ENCODE results near the gene GSX2. TPM values are rescaled to one million over a fixed set of nuclear protein-coding genes. Genes with fewer than 3 reads are reported as not detected.

The GSX2 gene
- polyA plus RNA-seq, 6 donors from 2014 or later, result not detected

DNA sequence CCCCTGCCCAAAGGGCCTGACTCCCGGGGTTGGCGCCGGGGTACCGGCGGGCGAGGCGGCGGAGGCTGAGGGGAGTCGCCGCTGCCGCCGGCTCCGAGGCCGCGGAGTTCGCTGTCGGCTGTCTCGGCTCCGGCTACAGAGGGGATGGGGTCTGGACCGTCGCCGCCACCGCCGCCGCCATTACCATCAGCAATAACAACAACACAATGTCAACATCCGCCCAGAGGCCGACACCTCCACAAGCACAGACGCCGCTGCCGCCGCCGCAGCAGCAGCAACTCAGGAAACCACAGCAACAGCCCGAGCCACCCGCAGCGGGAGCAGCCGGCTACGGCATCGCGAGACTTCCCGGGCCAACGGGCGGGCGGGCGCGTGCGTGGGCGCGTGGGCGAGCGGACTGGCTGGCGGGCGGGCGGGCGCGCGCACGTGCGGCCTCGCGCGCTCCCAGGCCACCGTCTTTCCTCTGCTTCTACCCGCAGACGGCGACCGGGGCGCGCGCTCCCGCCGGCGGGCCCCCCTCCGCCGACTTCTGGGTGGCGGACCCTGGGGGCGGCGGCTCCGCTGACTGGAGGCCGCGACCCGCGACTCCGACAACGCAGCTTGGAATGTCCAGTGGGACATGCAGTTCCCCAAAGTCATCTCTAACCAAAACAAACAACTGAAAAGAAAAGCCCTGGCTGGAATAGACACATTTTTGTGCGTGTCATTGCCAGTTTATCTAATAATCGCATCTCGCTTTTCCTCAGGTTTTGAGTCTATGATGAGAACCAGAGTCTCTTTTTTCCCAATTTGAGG is 35.4 kb upstream of the GSX2 start, which contains the start of gene CHIC2:
TSS of gene CHIC2 (minus strand) at position 289 of the 795 bp plus-strand sequence. CDS start 305 bp downstream, outside the sequence.
- peaks cover 36 to 47% (median 40%) of the 10 kb centered on the region in 3 donors for H3K4me1 Mint-ChIP-seq
- H3K27ac Mint-ChIP-seq, result peak within 1 kb of the TSS; percentile 96 to 99 (median 98)
- peak; percentile 97 for DNase-seq
- peaks cover 0 to 7% of the 10 kb centered on the region in 2 donors for H3K36me3 Mint-ChIP-seq
- peaks cover 0 to 10% (median 5%) of the 10 kb centered on the region in 3 donors for H3K27me3 Mint-ChIP-seq
- ATAC-seq (ENCODE audit: low read depth in 2 of 2), result peak; percentile 91
- H3K9me3 Mint-ChIP-seq, result peaks cover 0 to 1% (median 0%) of the 10 kb centered on the region in 7 donors
- H3K4me3 Mint-ChIP-seq, result peak within 1 kb of the TSS; percentile 88 to 98 (median 94)

DNA sequence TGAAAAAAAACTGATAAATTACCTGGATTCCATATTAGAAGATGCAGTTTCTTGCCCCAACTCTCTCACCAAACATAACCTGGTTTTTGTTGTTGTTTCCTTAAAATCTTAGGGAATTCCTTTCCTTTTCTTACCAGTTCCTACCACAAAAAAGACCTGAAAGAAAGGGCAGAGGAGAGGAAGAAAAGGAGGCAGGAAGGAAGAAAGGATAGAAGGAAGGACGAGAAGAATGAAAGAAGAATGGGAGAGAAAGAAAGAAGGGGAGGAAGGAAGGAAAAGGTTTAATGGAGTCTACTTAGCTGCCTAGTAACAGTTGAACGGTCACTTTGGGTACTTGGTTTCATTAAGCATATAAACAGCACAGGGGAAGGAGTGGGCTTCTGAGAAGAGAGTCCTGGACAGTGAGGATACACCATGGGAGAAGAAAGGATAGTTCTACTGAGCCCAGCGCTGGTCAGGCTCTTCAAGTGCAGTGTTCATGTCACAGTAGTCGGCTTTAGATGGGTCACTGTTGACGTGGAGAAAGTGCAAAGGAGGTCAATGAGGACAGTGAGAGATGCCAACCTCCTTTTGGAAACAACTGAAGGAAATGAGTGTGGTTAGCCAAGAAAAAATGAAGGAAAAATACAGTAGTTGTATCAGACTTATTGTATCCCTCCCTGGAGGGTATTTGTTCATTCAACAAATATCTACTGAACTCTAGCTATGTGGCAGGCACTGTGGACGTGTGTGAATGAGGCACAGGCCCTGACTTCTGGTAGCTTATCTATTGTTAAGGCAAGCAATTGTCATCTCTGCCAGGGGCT is 34.5 kb upstream of the GSX2 start:
- no peak for DNase-seq
- Mint-ChIP-seq H3K36me3 (no peaks in the 10 kb centered on the region), H3K27ac (peak overlapping the region in 5 of 6 donors; percentile 39 to 96 (median 76)), H3K27me3 (peaks cover 6 to 17% (median 14%) of the 10 kb centered on the region in 3 donors), H3K4me3 (peak overlapping the region; percentile 72 to 97 (median 88)), H3K9me3 (peaks cover 0 to 1% (median 0%) of the 10 kb centered on the region in 7 donors), H3K4me1 (peaks cover 29 to 40% (median 30%) of the 10 kb centered on the region in 3 donors)
- ATAC-seq (ENCODE audit: low read depth in 2 of 2), result no peak

DNA sequence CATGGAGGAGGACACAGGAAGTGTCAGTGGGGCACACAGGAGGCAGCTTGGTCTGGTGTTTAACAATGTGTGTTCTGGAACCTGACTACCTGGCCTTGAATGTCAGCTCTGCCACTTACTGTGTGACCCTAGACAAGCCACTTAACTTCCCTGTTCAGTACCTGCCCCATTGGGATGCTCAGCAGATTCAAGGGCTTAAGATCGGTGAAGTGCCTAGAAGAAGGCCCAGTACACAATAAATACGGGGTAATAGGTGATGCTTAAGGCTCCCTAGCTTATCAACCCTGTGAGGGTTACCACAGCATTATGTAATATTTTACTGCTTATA is 33.9 kb upstream of the GSX2 start:
- Mint-ChIP-seq H3K27me3 (peaks cover 6 to 22% (median 14%) of the 10 kb centered on the region in 3 donors), H3K36me3 (no peaks in the 10 kb centered on the region), H3K27ac (no peak overlapping the region), H3K9me3 (peaks cover 0 to 1% (median 0%) of the 10 kb centered on the region in 7 donors), H3K4me3 (peak overlapping the region in 5 of 8 donors; percentile 20 to 92 (median 82)), H3K4me1 (peaks cover 27 to 39% (median 29%) of the 10 kb centered on the region in 3 donors)
- DNase-seq (no peak), ATAC-seq (ENCODE audit: low read depth in 2 of 2) (no peak)

DNA sequence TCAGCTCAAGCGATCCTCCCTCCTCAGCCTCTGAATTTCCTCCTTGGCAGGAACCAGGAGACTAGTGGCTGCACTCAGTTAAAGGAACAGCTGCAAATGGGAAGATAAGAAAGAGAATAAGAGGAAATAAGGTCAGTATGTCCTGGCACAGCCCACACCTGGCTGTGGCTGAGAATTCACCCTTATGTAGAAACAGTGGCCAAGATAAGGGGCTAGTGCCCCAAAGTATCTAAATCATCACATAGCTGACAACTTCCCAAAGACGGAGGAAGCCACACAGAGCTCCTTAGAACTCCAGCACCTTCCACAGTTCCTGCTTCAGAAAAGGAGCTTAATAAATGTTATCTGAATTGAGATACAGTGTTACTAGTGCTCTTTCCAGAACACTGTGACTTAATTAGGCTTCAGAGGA is 33.2 kb upstream of the GSX2 start:
- H3K4me1 Mint-ChIP-seq, result peaks cover 20 to 34% (median 24%) of the 10 kb centered on the region in 3 donors
- peaks cover 0 to 1% (median 0%) of the 10 kb centered on the region in 7 donors for H3K9me3 Mint-ChIP-seq
- H3K27me3 Mint-ChIP-seq, result peaks cover 6 to 23% (median 14%) of the 10 kb centered on the region in 3 donors
- ATAC-seq (ENCODE audit: low read depth in 2 of 2), result no peak
- no peaks in the 10 kb centered on the region for H3K36me3 Mint-ChIP-seq
- no peak overlapping the region for H3K27ac Mint-ChIP-seq
- no peak for DNase-seq
- peak overlapping the region in 3 of 8 donors; percentile 36 to 92 (median 37) for H3K4me3 Mint-ChIP-seq

DNA sequence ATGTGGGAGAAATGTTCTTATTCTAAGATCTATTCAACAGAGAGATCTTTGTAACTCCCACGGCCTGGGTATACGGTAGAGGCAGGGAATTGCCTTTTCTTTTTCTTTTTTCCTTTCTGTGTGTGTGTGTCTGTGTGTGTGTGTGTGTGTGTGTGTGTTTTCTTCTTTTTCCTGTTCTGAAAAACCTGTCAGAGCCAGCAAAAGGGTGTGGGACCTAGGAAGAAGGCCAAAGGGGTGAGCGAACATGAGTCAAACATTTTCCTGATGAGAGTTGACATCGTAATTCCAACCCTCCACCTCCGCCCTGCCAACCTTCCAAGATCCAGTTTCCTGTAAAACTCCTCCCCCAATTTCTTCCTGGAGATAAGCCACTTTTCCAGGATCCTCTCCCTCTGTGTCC is 32.8 kb upstream of the GSX2 start:
- Mint-ChIP-seq H3K27me3 (peaks cover 6 to 24% (median 17%) of the 10 kb centered on the region in 3 donors), H3K27ac (no peak overlapping the region), H3K4me1 (peaks cover 17 to 29% (median 20%) of the 10 kb centered on the region in 3 donors), H3K4me3 (peak overlapping the region in 1 of 8 donors; percentile 92), H3K36me3 (no peaks in the 10 kb centered on the region), H3K9me3 (peaks cover 0 to 1% (median 0%) of the 10 kb centered on the region in 7 donors)
- no peak for DNase-seq
- ATAC-seq (ENCODE audit: low read depth in 2 of 2), result no peak

DNA sequence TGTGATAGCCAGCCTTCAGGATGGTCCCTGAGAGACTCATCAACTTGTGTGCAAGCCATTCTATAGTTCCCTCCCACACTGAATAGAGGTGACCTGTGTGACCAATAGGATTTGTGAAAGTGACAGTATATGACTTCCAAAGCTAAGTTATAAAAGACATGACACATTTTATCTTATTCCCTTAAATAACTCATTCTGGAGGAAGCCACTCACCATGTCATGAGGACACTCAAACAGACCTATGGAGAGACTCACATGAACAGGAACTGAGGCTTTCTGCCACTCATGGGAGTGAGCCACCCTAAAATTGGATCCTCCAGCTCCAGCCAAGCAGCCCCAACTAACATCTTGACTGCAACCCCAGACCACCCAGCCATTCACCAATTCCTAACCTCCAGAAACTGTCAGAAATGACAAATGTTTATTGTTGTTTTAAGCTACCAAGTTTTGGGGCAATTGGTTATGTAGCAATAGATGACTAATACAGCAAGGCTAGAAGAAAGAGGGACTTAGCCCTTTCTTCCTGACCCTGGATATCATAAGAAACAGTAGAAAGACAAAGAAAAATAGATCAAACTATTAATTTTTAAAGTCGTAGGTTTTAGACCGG is 26.6 kb upstream of the GSX2 start:
- ATAC-seq (ENCODE audit: low read depth in 2 of 2), result no peak
- Mint-ChIP-seq H3K27me3 (peaks cover 23 to 44% (median 29%) of the 10 kb centered on the region in 3 donors), H3K36me3 (no peaks in the 10 kb centered on the region), H3K9me3 (peaks cover 0 to 4% (median 0%) of the 10 kb centered on the region in 7 donors), H3K27ac (no peak overlapping the region), H3K4me1 (no peaks in the 10 kb centered on the region), H3K4me3 (no peak overlapping the region)
- DNase-seq, result no peak

DNA sequence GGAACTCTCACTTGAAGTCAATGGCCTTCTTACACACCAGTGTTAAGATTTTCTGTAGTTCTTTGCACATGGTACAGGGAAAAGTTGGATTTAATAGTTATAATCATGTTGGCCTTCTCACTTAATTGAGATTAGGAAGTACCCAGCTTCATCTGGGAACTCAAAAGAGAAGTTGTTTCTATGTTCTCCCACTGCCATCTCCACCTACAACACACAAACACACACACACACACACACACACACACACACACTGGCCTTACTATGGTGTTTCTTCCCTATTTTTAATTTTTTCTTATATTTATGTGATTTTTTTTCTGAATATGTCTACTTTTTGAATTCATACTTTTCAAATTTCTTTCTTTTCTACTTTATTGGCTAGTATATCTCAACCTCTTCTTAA is 25.6 kb upstream of the GSX2 start:
- DNase-seq, result no peak
- H3K27me3 Mint-ChIP-seq, result peaks cover 23 to 40% (median 34%) of the 10 kb centered on the region in 3 donors
- ATAC-seq (ENCODE audit: low read depth in 2 of 2), result no peak
- peaks cover 0 to 4% (median 0%) of the 10 kb centered on the region in 7 donors for H3K9me3 Mint-ChIP-seq
- no peaks in the 10 kb centered on the region for H3K4me1 Mint-ChIP-seq
- H3K27ac Mint-ChIP-seq, result no peak overlapping the region
- no peaks in the 10 kb centered on the region for H3K36me3 Mint-ChIP-seq
- no peak overlapping the region for H3K4me3 Mint-ChIP-seq

DNA sequence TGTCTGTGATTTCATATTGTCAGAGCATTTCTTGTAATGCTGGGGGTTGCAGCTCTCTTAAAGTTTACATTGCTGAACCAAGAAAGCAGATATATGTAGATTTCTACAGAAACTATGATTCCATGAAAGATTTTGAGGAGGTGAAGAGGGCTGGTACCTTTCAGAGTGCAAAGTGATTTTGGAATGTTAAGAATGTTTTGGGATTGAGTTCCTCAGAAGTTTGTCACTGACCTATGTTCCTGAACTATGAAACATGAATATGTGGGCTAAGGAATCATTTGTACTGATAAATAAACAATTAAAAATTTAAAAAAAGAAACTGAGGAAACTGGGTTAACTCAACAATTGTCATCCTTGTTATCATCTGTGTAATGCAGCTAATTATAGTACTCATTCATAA is 23.3 kb upstream of the GSX2 start:
- H3K27me3 Mint-ChIP-seq, result peaks cover 26 to 41% (median 29%) of the 10 kb centered on the region in 3 donors
- DNase-seq, result no peak
- ATAC-seq (ENCODE audit: low read depth in 2 of 2), result no peak
- H3K27ac Mint-ChIP-seq, result no peak overlapping the region
- H3K4me1 Mint-ChIP-seq, result no peaks in the 10 kb centered on the region
- H3K9me3 Mint-ChIP-seq, result peaks cover 0 to 4% (median 0%) of the 10 kb centered on the region in 7 donors
- H3K36me3 Mint-ChIP-seq, result no peaks in the 10 kb centered on the region
- H3K4me3 Mint-ChIP-seq, result no peak overlapping the region

DNA sequence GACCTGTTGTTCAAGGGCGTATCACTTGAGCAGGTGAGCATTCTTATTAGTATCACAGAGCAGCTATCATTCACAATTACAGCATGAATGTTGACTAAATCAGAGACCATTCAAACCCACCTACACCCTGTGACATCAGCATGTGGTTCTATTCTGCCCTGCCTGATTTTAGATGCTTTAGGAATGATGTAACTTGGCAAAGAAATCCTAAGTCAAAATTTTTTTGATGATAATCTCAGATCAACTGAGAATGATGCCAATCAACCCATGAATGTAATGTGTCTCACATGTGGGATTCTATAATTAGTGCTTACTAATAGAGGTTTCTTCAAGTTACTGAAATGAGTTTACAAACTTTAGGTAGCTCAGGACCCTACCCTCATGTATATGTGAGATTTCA is 22.2 kb upstream of the GSX2 start:
- H3K4me3 Mint-ChIP-seq, result no peak overlapping the region
- H3K4me1 Mint-ChIP-seq, result no peaks in the 10 kb centered on the region
- DNase-seq, result no peak
- H3K36me3 Mint-ChIP-seq, result no peaks in the 10 kb centered on the region
- H3K27me3 Mint-ChIP-seq, result peaks cover 19 to 40% (median 24%) of the 10 kb centered on the region in 3 donors
- H3K27ac Mint-ChIP-seq, result no peak overlapping the region
- H3K9me3 Mint-ChIP-seq, result no peaks in the 10 kb centered on the region
- no peak for ATAC-seq (ENCODE audit: low read depth in 2 of 2)

DNA sequence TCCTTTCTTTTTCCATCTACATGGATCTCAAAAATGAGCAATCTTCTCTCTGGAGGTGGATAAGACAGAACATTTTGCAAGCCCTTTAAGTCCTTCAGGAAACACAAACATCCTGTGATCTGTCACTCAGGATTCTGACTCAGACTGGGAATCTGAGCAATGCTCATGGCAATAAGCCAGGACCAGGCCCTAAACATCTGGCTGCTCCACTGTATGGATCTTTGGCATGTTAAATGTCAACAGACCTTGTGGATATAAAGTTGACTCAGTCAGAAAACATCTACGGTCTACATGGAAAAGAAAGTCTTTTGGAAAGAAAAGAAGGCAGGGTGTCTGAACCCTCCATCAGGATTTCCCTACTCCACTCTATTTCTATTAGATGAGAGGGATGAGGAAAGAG is 17.8 kb upstream of the GSX2 start:
- Mint-ChIP-seq H3K27ac (no peak overlapping the region), H3K4me1 (no peaks in the 10 kb centered on the region), H3K4me3 (no peak overlapping the region), H3K27me3 (peaks cover 15 to 46% (median 39%) of the 10 kb centered on the region in 3 donors), H3K36me3 (no peaks in the 10 kb centered on the region), H3K9me3 (peaks cover 0 to 2% (median 0%) of the 10 kb centered on the region in 7 donors)
- no peak for DNase-seq
- ATAC-seq (ENCODE audit: low read depth in 2 of 2), result no peak

DNA sequence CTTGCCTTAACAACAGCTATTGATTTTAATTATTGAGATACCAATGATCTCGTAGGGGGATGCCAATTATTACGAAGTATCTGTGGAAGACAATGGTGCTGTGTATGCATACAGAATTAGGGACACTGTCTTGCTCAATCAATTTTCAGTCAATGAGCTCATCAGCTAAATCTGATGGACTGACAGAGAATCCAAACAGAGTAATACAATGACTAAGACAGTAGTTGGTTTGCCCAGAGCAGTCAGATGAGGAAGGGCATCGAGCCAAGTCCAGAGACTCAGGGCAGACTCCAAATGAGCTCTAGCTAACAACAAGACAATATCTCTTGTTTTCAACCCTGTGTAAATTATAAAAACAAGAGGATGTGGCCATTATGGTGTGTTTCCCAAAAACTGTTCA is 14.7 kb upstream of the GSX2 start:
- Mint-ChIP-seq H3K4me3 (no peak overlapping the region), H3K27ac (no peak overlapping the region), H3K36me3 (peaks cover 0 to 8% of the 10 kb centered on the region in 2 donors), H3K4me1 (no peaks in the 10 kb centered on the region), H3K27me3 (peaks cover 33 to 49% (median 46%) of the 10 kb centered on the region in 3 donors), H3K9me3 (peaks cover 0 to 5% (median 0%) of the 10 kb centered on the region in 7 donors)
- DNase-seq (no peak), ATAC-seq (ENCODE audit: low read depth in 2 of 2) (no peak)

DNA sequence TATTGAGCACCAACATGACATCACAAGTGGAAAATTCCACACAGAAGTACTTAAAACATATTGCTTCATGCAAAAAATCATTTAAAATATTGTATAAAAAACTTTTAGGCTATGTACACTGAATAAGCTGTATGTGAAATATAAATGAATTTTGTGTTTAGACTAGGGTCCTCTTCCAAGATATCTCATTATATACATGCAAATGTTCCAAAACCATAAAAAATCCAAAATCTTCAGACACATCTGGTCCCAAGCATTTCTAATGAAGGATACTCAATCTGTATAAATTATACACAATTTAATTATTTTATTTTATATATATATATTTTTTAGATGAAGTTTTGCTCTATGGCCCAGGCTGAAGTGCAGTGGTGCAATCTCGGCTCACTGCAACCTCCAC is 10.1 kb upstream of the GSX2 start:
- H3K9me3 Mint-ChIP-seq, result peaks cover 1 to 16% (median 5%) of the 10 kb centered on the region in 7 donors
- H3K4me3 Mint-ChIP-seq, result peak overlapping the region in 1 of 8 donors; percentile 24
- peaks cover 0 to 18% of the 10 kb centered on the region in 2 donors for H3K36me3 Mint-ChIP-seq
- no peak overlapping the region for H3K27ac Mint-ChIP-seq
- no peak for DNase-seq
- ATAC-seq (ENCODE audit: low read depth in 2 of 2), result no peak
- H3K27me3 Mint-ChIP-seq, result peaks cover 65 to 72% (median 65%) of the 10 kb centered on the region in 3 donors
- H3K4me1 Mint-ChIP-seq, result peaks cover 22 to 32% (median 29%) of the 10 kb centered on the region in 3 donors

DNA sequence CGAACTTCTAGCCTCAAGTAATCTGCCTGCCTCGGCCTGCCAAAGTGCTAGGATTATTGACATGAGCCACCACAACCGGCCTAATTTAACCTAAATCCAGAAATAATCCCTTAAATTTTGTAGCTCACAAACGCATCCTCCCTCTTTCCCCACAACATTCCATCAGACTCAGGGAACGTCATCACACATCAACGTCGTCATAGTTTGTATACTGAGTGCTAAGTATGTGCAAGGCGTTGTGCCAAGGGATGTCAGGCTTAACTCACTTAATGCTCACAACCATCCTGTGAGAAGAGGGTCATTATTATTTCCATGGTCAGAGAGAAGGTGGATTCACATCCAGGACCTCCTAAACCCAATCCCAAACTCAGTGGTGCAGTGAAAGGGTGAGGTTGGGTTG is 9.6 kb upstream of the GSX2 start:
- H3K4me1 Mint-ChIP-seq, result peaks cover 22 to 33% (median 30%) of the 10 kb centered on the region in 3 donors
- no peak for DNase-seq
- peaks cover 2 to 16% (median 5%) of the 10 kb centered on the region in 7 donors for H3K9me3 Mint-ChIP-seq
- no peak overlapping the region for H3K27ac Mint-ChIP-seq
- ATAC-seq (ENCODE audit: low read depth in 2 of 2), result no peak
- H3K36me3 Mint-ChIP-seq, result peaks cover 0 to 18% of the 10 kb centered on the region in 2 donors
- H3K27me3 Mint-ChIP-seq, result peaks cover 70 to 77% (median 70%) of the 10 kb centered on the region in 3 donors
- H3K4me3 Mint-ChIP-seq, result no peak overlapping the region

Data from naive B cell (primary cell).